Left lung (tissue), 10 donors: ENCODE measurements around the gene ZBTB17. TPM values are rescaled to one million over a fixed set of nuclear protein-coding genes. Genes with fewer than 3 reads are reported as not detected.

ENCODE experiments used
- ATAC-seq: fragments of 200-7000 bp; cut with Tn5 transposase; one replicate; pipeline ENCODE4 v1.9.1; 2020; ENCODE audit warnings: moderate library complexity
- DNase-seq, 4 donors: peaks; one replicate each; pipeline ENCODE4 v3.0.0-alpha.2; 2013 to 2020
- H3K27ac ChIP-seq, 2 donors: fragments of 200-600 bp; sonication (generic) in 1 of 2; one replicate each; pipeline versions ENCODE4 v1.5.0 to v1.8.0; 2020 to 2021
- H3K27me3 ChIP-seq, 2 donors: fragments of 200-600 bp; sonication (generic) in 1 of 2; one replicate each; pipeline versions ENCODE4 v1.5.0 to v1.8.0; 2020 to 2021
- H3K36me3 ChIP-seq, 2 donors: fragments of 200-600 bp; sonication (generic) in 1 of 2; one replicate each; pipeline versions ENCODE4 v1.5.0 to v1.8.0; 2020 to 2021
- H3K4me1 ChIP-seq, 2 donors: fragments of 200-600 bp; one replicate each; pipeline ENCODE4 v1.8.0; 2021
- H3K4me3 ChIP-seq, 2 donors: fragments of 200-600 bp; sonication (generic) in 1 of 2; one replicate each; pipeline versions ENCODE4 v1.5.0 to v1.8.0; 2020 to 2021; ENCODE audit warnings: mild to moderate bottlenecking in 1 of 2
- H3K9me3 ChIP-seq, 2 donors: fragments of 200-600 bp; sonication (generic) in 1 of 2; one replicate each; pipeline versions ENCODE4 v1.5.0 to v1.8.0; 2020 to 2021
- CTCF ChIP-seq, 2 donors: fragments of 200-600 bp; sonication (generic) in 1 of 2; IDR thresholded peaks; one replicate each; pipeline versions ENCODE4 v1.5.0 to v1.8.0; 2021; ENCODE audit warnings: antibody characterized with exemption in 2 of 2
- intact Hi-C, 2 donors: fragments of 100-400 bp; cut with DNase I; formaldehyde crosslinking; loops; one replicate each; pipeline versions ENCODE4 v1.11.2 to v1.14.2; 2022
- polyA plus RNA-seq, 6 donors: library from polyadenylated mRNA; unstranded; fragments of 120-200 nt; gene quantifications; one replicate each; pipeline ENCODE4 v1.2.1, GENCODE V29; 2013; ENCODE audit not compliant: insufficient read length in 6 of 6
- total RNA-seq, 2 donors: library from RNA; stranded (reverse); fragmentation: NEBNext Ultra II Directional; extraction: Animal tissue kit (Norgen Biotek cat#: 25700); gene quantifications; one replicate each; pipeline ENCODE4 v1.2.1, GENCODE V29; 2021
- donor health status: DM: no; HTN: yes; CAD: no.
- donor health status: DM: no; HTN: no; CAD: no.

ZBTB17 gene
- total and polyA plus RNA-seq, 8 donors, result 27.4 to 46.5 (median 33.1) TPM

DNA sequence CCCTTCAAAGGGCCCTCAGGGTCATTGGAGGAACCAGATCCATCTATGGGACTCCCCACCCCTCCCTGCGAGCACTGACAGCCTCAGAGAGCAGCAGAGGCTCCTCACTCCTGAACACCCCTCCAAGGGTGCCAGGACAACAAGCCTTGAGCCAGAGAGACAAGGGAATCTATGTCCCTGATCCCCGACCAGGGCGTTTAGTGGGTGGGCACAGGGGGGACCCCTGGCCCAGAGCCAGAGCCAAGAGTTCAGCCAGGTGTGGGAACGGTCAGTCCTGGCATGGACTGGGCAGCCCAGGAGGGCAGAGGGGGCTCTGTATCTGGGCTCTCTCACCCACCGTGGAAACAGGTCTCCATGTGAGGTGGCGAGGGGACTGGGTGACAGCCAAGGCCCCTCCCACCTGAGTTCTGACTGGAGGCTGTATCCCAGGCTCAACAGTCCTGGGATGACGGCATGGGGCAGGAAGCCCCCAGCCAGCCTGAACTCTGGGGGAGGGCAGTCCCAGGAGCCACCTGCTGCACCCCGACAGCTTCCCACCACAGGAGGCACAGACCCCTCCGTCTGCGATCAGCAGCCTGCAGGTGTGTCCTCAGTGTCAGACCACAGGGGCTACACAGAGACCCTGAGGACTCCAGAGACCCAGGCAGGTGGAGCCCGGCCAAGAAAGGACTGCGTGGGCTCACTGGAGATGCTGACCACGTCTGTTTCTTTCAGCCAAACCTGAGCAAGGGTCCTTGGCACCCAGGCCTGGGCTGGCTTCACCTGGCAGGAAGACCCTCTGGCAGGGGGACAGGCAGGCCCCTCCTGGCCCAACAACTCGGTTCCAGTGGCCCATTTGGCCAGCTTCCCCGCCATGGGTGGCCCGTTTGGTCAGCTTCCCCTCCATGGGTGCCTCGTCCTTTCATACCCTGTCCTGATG is 16.9 kb upstream of the ZBTB17 start:
- Histone ChIP-seq H3K9me3 (no peaks in the 10 kb centered on the region), H3K4me1 (no peaks in the 10 kb centered on the region), H3K36me3 (no peaks in the 10 kb centered on the region), H3K27ac (no peak overlapping the region), H3K27me3 (no peaks in the 10 kb centered on the region), H3K4me3 (no peak overlapping the region)
- DNase-seq (no peak), ATAC-seq (no peak)
- TF ChIP-seq CTCF (IDR thresholded peaks at IDR 0.05), result no peak
- intact Hi-C loops, result loop anchor here in 1 of 2 donors (5.0 kb wide), 1 partner anchor 176 kb away; no protein-coding TSS in a partner anchor

DNA sequence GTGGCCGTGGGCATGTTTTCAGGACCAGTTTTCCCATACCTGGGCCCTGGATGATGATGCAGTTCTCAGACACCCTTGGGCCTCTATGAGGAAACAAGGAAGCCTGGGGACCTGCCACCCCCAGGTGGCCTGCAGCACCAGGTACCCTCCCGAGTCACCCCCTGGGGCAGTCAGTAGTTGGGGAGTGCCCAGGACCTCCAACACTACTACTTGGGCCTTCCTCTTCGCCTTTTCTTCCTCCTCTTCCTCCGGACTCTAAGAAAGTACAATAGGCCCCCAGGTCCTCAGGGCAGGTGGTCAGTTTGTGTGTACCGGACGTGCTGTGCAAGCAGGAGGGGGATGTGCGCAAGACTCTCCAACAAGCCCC is 16.3 kb upstream of the ZBTB17 start:
- Histone ChIP-seq H3K4me3 (no peak overlapping the region), H3K4me1 (no peaks in the 10 kb centered on the region), H3K9me3 (no peaks in the 10 kb centered on the region), H3K27me3 (no peaks in the 10 kb centered on the region), H3K27ac (no peak overlapping the region), H3K36me3 (no peaks in the 10 kb centered on the region)
- DNase-seq, result no peak
- intact Hi-C loops, result loop anchor here in 1 of 2 donors (5.0 kb wide), 1 partner anchor 175 kb away; no protein-coding TSS in a partner anchor
- no peak for TF ChIP-seq CTCF (IDR thresholded peaks at IDR 0.05)
- no peak for ATAC-seq

- Histone ChIP-seq H3K27ac (no peak overlapping the region), H3K4me1 (no peaks in the 10 kb centered on the region), H3K9me3 (no peaks in the 10 kb centered on the region), H3K4me3 (no peak overlapping the region), H3K36me3 (no peaks in the 10 kb centered on the region), H3K27me3 (no peaks in the 10 kb centered on the region)
- TF ChIP-seq CTCF (IDR thresholded peaks at IDR 0.05), result no peak
- intact Hi-C loops, result loop anchor here in 1 of 2 donors (5.0 kb wide), 1 partner anchor 174 kb away; no protein-coding TSS in a partner anchor
- ATAC-seq (no peak), DNase-seq (no peak)
These were observed 15.7 kb upstream of the ZBTB17 start for GRCh38 chr1:15991427-15992186.

DNA sequence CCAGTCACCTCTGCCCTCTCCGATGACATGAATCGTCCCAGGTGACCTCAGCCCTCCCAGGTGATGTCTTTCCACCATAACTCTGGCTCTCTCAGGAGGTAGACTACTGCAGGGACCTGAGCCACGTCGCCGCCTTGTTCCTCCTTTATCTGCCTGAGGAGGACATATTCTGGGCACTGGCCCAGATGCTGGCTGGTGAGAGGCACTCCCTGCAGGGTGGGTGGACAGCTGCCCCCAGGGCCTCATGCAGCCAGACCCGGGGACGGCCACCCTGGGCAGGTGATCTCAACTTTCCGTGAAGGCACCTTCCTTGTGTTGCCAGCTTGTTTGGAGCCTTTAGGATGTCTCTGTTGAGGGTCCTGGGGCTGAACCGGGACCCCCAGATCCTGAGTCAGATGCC is 13.9 kb upstream of the ZBTB17 start:
- DNase-seq (no peak), ATAC-seq (no peak)
- intact Hi-C loops, result loop anchor here in 1 of 2 donors (5.0 kb wide), 1 partner anchor 172 kb away; no protein-coding TSS in a partner anchor

More for the DNA sequence above, 13.9 kb upstream of the ZBTB17 start:
- Histone ChIP-seq H3K4me3 (no peak overlapping the region), H3K27ac (no peak overlapping the region), H3K4me1 (peaks cover 0 to 6% of the 10 kb centered on the region in 2 donors), H3K36me3 (no peaks in the 10 kb centered on the region), H3K27me3 (no peaks in the 10 kb centered on the region), H3K9me3 (no peaks in the 10 kb centered on the region)
- no peak for TF ChIP-seq CTCF (IDR thresholded peaks at IDR 0.05)
